Keratinocyte (primary cell): ENCODE data around the gene GNG5. TPM values are rescaled to one million over a fixed set of nuclear protein-coding genes. Genes with fewer than 3 reads are reported as not detected.

ENCODE experiments used
- DNase-seq: peaks from one replicate; pipeline ENCODE4 v3.0.0-alpha.2; 2011; ENCODE audit warnings: low read depth, missing footprints, low spot score
- FAIRE-seq: peaks from 2 replicates; lab custom pipeline; 2011; peaks lifted over from hg19 to GRCh38; lab: Jason Lieb, UNC
- H2AFZ ChIP-seq: 2 replicates; pipeline ENCODE4 v1.6.0; 2012; ENCODE audit warnings: low read length, control low read depth, inconsistent platforms; ENCODE audit not compliant: control insufficient read depth
- H3K27ac ChIP-seq: 2 replicates; pipeline ENCODE4 v1.5.1; 2011; ENCODE audit warnings: low read length; ENCODE audit not compliant: control insufficient read depth, insufficient read depth
- H3K27me3 ChIP-seq: 3 replicates; pipeline ENCODE4 v1.6.0; 2011; ENCODE audit warnings: low read length; ENCODE audit not compliant: control insufficient read depth, insufficient read depth; ENCODE audit errors: extremely low read depth
- H3K36me3 ChIP-seq, 2 experiments: 2 replicates in 1 of 2; 3 replicates in 1 of 2; pipeline ENCODE4 v1.5.1; 2011; ENCODE audit warnings: low read length in 2 of 2, mild to moderate bottlenecking in 1 of 2; ENCODE audit not compliant: control insufficient read depth in 2 of 2, insufficient read depth in 2 of 2; ENCODE audit errors: extremely low read depth in 1 of 2
- H3K4me1 ChIP-seq: 3 replicates; pipeline ENCODE4 v1.5.1; 2011; ENCODE audit warnings: low read length; ENCODE audit not compliant: control insufficient read depth, insufficient read depth; ENCODE audit errors: extremely low read depth
- H3K4me2 ChIP-seq: 3 replicates; pipeline ENCODE4 v1.6.0; 2011; ENCODE audit warnings: low read depth, low read length; ENCODE audit not compliant: control insufficient read depth, insufficient read depth; ENCODE audit errors: extremely low read depth
- H3K4me3 ChIP-seq, 3 experiments: fragments of 200-600 bp in 1 of 3; sonication (generic) in 1 of 3; 2 replicates in 2 of 3; 3 replicates in 1 of 3; pipeline ENCODE4 v1.5.1; 2011 to 2016; ENCODE audit warnings: low read length in 3 of 3, mild to moderate bottlenecking in 3 of 3, control low read depth in 2 of 3, inconsistent platforms in 1 of 3, low read depth in 1 of 3, mixed read lengths in 1 of 3, mixed run types in 1 of 3, moderate library complexity in 1 of 3; ENCODE audit not compliant: control insufficient read depth in 2 of 3, insufficient read depth in 2 of 3; ENCODE audit errors: extremely low read depth in 1 of 3
- H3K79me2 ChIP-seq: 2 replicates; pipeline ENCODE4 v1.6.0; 2012; ENCODE audit warnings: low read length; ENCODE audit not compliant: control insufficient read depth, insufficient read depth
- H3K9ac ChIP-seq: 3 replicates; pipeline ENCODE4 v1.6.0; 2011; ENCODE audit warnings: low read length; ENCODE audit not compliant: control insufficient read depth, insufficient read depth; ENCODE audit errors: extremely low read depth
- H3K9me1 ChIP-seq: 3 replicates; pipeline ENCODE4 v1.6.0; 2011; ENCODE audit warnings: low read length; ENCODE audit not compliant: control insufficient read depth, insufficient read depth; ENCODE audit errors: extremely low read depth
- H3K9me3 ChIP-seq: 2 replicates; pipeline ENCODE4 v1.5.1; 2012; ENCODE audit warnings: low read depth, low read length; ENCODE audit not compliant: control insufficient read depth
- H4K20me1 ChIP-seq: 3 replicates; pipeline ENCODE4 v1.6.0; 2011; ENCODE audit warnings: low read length; ENCODE audit not compliant: control insufficient read depth, insufficient read depth; ENCODE audit errors: extremely low read depth
- CTCF ChIP-seq, 3 experiments: IDR thresholded peaks in 1 of 3; conservative IDR thresholded peaks in 1 of 3; optimal IDR thresholded peaks in 1 of 3; 2 replicates in 2 of 3; 3 replicates in 1 of 3; pipeline versions ENCODE3 to v1.5.1; 2011; ENCODE audit warnings: low read length in 3 of 3, mild to moderate bottlenecking in 3 of 3, moderate library complexity in 2 of 3, control low read depth in 1 of 3, inconsistent platforms in 1 of 3; ENCODE audit not compliant: insufficient read depth in 2 of 3; ENCODE audit errors: extremely low read depth in 1 of 3
- EZH2 ChIP-seq: IDR thresholded peaks from one replicate; pipeline ENCODE4 v1.6.1; 2012; ENCODE audit warnings: inconsistent platforms, mild to moderate bottlenecking, low read length, moderate library complexity
- dilution Hi-C: fragments of 300-500 bp; cut with MboI; formaldehyde crosslinking; loops from one replicate; pipeline ENCODE4 v1.7.0; 2020; ENCODE audit warnings: low sequenced_read_pairs; ENCODE audit not compliant: extremely low pct_ligation_motif_present
- polyA plus RNA-seq, 5 experiments: library from polyadenylated mRNA; depleted of rRNA in 3 of 5; stranded (reverse) in 3 of 5; stranded (forward) in 1 of 5; unstranded in 1 of 5; fragments of >200 nt; gene quantifications; 1 replicate in 1 of 5; 2 replicates in 3 of 5; 3 replicates in 1 of 5; pipeline versions ENCODE4 v1.2.1 to v1.2.3, GENCODE V29; 2011 to 2012; ENCODE audit warnings: missing spikeins in 2 of 5, low read depth in 1 of 5, low replicate concordance in 1 of 5

The GNG5 gene
- polyA plus RNA-seq, 1 donor (not counting 4 experiments of a cell fraction or from before 2014, with no cell fraction given): 167 TPM

DNA sequence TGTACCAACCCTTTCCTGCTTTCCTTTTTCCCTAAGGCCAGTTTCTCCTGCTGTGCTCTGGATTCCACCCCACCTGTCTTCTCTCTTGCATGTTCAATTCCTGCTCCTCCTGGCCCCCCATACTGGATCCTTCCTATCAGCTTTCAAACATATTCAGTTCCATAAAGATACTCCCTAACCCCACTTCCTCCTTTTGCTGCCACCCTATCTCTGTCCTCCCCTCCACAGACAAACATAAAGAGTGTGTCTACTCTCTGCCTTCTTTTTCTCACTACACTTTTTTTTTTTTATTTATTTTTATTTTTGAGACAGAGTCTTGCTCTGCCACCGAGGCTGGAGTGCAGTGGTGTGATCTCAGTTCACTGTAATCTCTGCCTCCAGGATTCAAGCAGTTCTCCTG is 44.3 kb downstream of the GNG5 start:
- H3K9me3 ChIP-seq: no peaks in the 10 kb centered on the region
- H3K79me2 ChIP-seq: no peaks in the 10 kb centered on the region
- dilution Hi-C loops: no loop called here
- TF ChIP-seq CTCF (optimal IDR thresholded peaks at IDR 0.05 in 1 of 3, IDR thresholded peaks at IDR 0.05 in 1 of 3, conservative IDR thresholded peaks at IDR 0.05 in 1 of 3; ENCODE audit: extremely low read depth in 1 of 3, insufficient read depth in 2 of 3, low read length in 3 of 3) (no peak), EZH2 (no peak)
- no peak for FAIRE-seq
- no peak overlapping the region for H3K4me2 ChIP-seq
- H3K36me3 ChIP-seq: no peaks in the 10 kb centered on the region
- no peaks in the 10 kb centered on the region for H3K4me1 ChIP-seq
- no peak overlapping the region for H2AFZ ChIP-seq
- no peak for DNase-seq
- H3K27ac ChIP-seq: no peak overlapping the region
- no peak overlapping the region for H3K4me3 ChIP-seq
- H4K20me1 ChIP-seq: no peaks in the 10 kb centered on the region
- no peak overlapping the region for H3K9ac ChIP-seq
- H3K27me3 ChIP-seq: peaks cover 4% of the 10 kb centered on the region
- H3K9me1 ChIP-seq: no peaks in the 10 kb centered on the region

GRCh38 chr1:84452436-84452835 is 53.9 kb downstream of the GNG5 start:
- no peak overlapping the region for H3K4me2 ChIP-seq
- no peaks in the 10 kb centered on the region for H4K20me1 ChIP-seq
- no peak overlapping the region for H3K4me3 ChIP-seq
- no peaks in the 10 kb centered on the region for H3K79me2 ChIP-seq
- H3K9me3 ChIP-seq: no peaks in the 10 kb centered on the region
- no peak overlapping the region for H3K27ac ChIP-seq
- DNase-seq (no peak), FAIRE-seq (no peak)
- no peaks in the 10 kb centered on the region for H3K9me1 ChIP-seq
- H3K36me3 ChIP-seq: no peaks in the 10 kb centered on the region
- no peaks in the 10 kb centered on the region for H3K27me3 ChIP-seq
- no peaks in the 10 kb centered on the region for H3K4me1 ChIP-seq
- H3K9ac ChIP-seq: no peak overlapping the region
- dilution Hi-C loops: no loop called here
- TF ChIP-seq CTCF (optimal IDR thresholded peaks at IDR 0.05 in 1 of 3, IDR thresholded peaks at IDR 0.05 in 1 of 3, conservative IDR thresholded peaks at IDR 0.05 in 1 of 3; ENCODE audit: extremely low read depth in 1 of 3, insufficient read depth in 2 of 3, low read length in 3 of 3) (no peak), EZH2 (no peak)
- no peak overlapping the region for H2AFZ ChIP-seq
